HepG2 (cell line): ENCODE results near the gene CFL1. TPM values are rescaled to one million over a fixed set of nuclear protein-coding genes. Genes with fewer than 3 reads are reported as not detected.

Source experiments
- ATAC-seq: fragments of 200-7000 bp; cut with Tn5 transposase; 3 replicates; pipeline ENCODE4 v1.9.1; 2020; ENCODE audit warnings: mild to moderate bottlenecking, moderate library complexity
- BruUV-seq: library from RNA; stranded (reverse); fragments of 400-500 nt; replicated peaks from 2 replicates; lab custom pipeline; 2021; lab: Mats Ljungman, UMichigan
- CTCF ChIA-PET: fragments of 300-600 bp; formaldehyde crosslinking; extraction: SDS; loops from one replicate; lab custom pipeline; 2021; ENCODE audit warnings: low total read pairs, inconsistent platforms, low intra/inter-chr PET ratio; lab: Yijun Ruan, JAX
- POLR2A ChIA-PET: fragments of 350-600 bp; sonication (Branson Sonifier 250); formaldehyde crosslinking; loops from one replicate; lab custom pipeline; 2020; ENCODE audit warnings: antibody characterized with exemption, inconsistent platforms; lab: Yijun Ruan, JAX
- DNase-seq: peaks from one replicate; pipeline ENCODE4 v3.0.0-alpha.2; 2015; ENCODE audit warnings: low spot score
- FAIRE-seq: peaks from 3 replicates; lab custom pipeline; 2011; peaks lifted over from hg19 to GRCh38; lab: Jason Lieb, UNC
- H2AFZ ChIP-seq: one replicate; pipeline ENCODE4 v1.6.1; 2011; ENCODE audit warnings: low read length, inconsistent platforms
- H3K27ac ChIP-seq: fragments of 300-600 bp; 3 replicates; pipeline ENCODE4 v1.8.0; 2011; ENCODE audit warnings: mixed run types, mild to moderate bottlenecking, mixed read lengths, low read length, inconsistent platforms; ENCODE audit not compliant: insufficient read depth; ENCODE audit errors: extremely low read length
- H3K27me3 ChIP-seq, 2 experiments: fragments of 200-600 bp in 1 of 2; 2 replicates in 1 of 2; 3 replicates in 1 of 2; pipeline versions ENCODE4 v1.6.0 to v1.8.0; 2011; ENCODE audit warnings: low read length in 2 of 2, mild to moderate bottlenecking in 2 of 2, moderate library complexity in 2 of 2, inconsistent platforms in 1 of 2; ENCODE audit not compliant: insufficient read depth in 2 of 2, control insufficient read depth in 1 of 2
- H3K36me3 ChIP-seq, 2 experiments: fragments of 200-600 bp in 1 of 2; replicated peaks in 1 of 2; 2 replicates in 1 of 2; 3 replicates in 1 of 2; pipeline versions ENCODE4 v1.5.1 to v1.8.0; 2011; ENCODE audit warnings: low read length in 2 of 2, inconsistent platforms in 1 of 2; ENCODE audit not compliant: insufficient read depth in 2 of 2, control insufficient read depth in 1 of 2
- H3K4me1 ChIP-seq: 2 replicates; pipeline ENCODE4 v1.5.1; 2012; ENCODE audit warnings: low read length, inconsistent platforms; ENCODE audit not compliant: insufficient read depth
- H3K4me2 ChIP-seq: 2 replicates; pipeline ENCODE4 v1.6.0; 2011; ENCODE audit warnings: low read depth, low read length, inconsistent platforms
- H3K4me3 ChIP-seq, 3 experiments: fragments of 200-600 bp in 1 of 3; sonication (generic), shearing (Covaris generic) in 1 of 3; replicated peaks in 1 of 3; 2 replicates each; pipeline ENCODE4 v1.5.1; 2011 to 2016; ENCODE audit warnings: low read length in 3 of 3, inconsistent platforms in 2 of 3, low read depth in 2 of 3, mild to moderate bottlenecking in 2 of 3, control low read depth in 1 of 3, mixed read lengths in 1 of 3; ENCODE audit not compliant: insufficient read depth in 1 of 3
- H3K79me2 ChIP-seq: one replicate; pipeline ENCODE4 v1.6.1; 2011; ENCODE audit warnings: low read length, inconsistent platforms; ENCODE audit not compliant: insufficient read depth
- H3K9ac ChIP-seq: 2 replicates; pipeline ENCODE4 v1.6.0; 2011; ENCODE audit warnings: mild to moderate bottlenecking, low read depth, low read length, inconsistent platforms; ENCODE audit not compliant: insufficient read depth
- H3K9me3 ChIP-seq: 2 replicates; pipeline ENCODE4 v1.5.1; 2012; ENCODE audit warnings: mild to moderate bottlenecking, low read length
- H4K20me1 ChIP-seq: 2 replicates; pipeline ENCODE4 v1.6.0; 2011; ENCODE audit warnings: inconsistent platforms, mild to moderate bottlenecking, low read length, moderate library complexity; ENCODE audit not compliant: insufficient read depth
- ARNTL ChIP-seq: sonication (generic); formaldehyde crosslinking; IDR thresholded peaks from 2 replicates; pipeline ENCODE4 v1.4.0; 2020; ENCODE audit warnings: mild to moderate bottlenecking, missing genetic modification reagents
- BRF2 ChIP-seq: sonication (generic); formaldehyde crosslinking; IDR thresholded peaks from 2 replicates; pipeline ENCODE4 v1.8.1; 2022; ENCODE audit warnings: mild to moderate bottlenecking, missing genetic modification reagents
- SKI ChIP-seq: fragments of 450-650 bp; IDR thresholded peaks from one replicate; pipeline ENCODE4 v1.6.1; 2018; ENCODE audit warnings: mild to moderate bottlenecking; ENCODE audit not compliant: partially characterized antibody
- SNAPC4 ChIP-seq: sonication (generic); formaldehyde crosslinking; IDR thresholded peaks from 2 replicates; pipeline ENCODE4 v1.4.0; 2020; ENCODE audit warnings: mild to moderate bottlenecking, missing genetic modification reagents
- WIZ ChIP-seq: sonication (generic); formaldehyde crosslinking; IDR thresholded peaks from 2 replicates; pipeline ENCODE4 v1.5.1; 2020; ENCODE audit warnings: mild to moderate bottlenecking, missing genetic modification reagents
- ZBTB4 ChIP-seq: sonication (generic); formaldehyde crosslinking; IDR thresholded peaks from 2 replicates; pipeline ENCODE4 v1.4.0; 2020; ENCODE audit warnings: missing genetic modification reagents, mild to moderate bottlenecking, borderline replicate concordance
- ZGPAT ChIP-seq: IDR thresholded peaks from 2 replicates; pipeline ENCODE4 v1.6.1; 2016; ENCODE audit warnings: mild to moderate bottlenecking
- ZNF20 ChIP-seq: sonication (generic); formaldehyde crosslinking; IDR thresholded peaks from 2 replicates; pipeline ENCODE4 v1.4.0; 2020; ENCODE audit warnings: mild to moderate bottlenecking, moderate library complexity, missing genetic modification reagents
- ZNF224 ChIP-seq: sonication (generic); formaldehyde crosslinking; IDR thresholded peaks from 2 replicates; pipeline ENCODE4 v1.5.0; 2020; ENCODE audit warnings: mild to moderate bottlenecking, missing genetic modification reagents
- ZNF251 ChIP-seq: sonication (generic); formaldehyde crosslinking; IDR thresholded peaks from 2 replicates; pipeline ENCODE4 v1.9.0; 2021; ENCODE audit warnings: mild to moderate bottlenecking, missing genetic modification reagents
- ZNF878 ChIP-seq: sonication (generic); formaldehyde crosslinking; IDR thresholded peaks from 2 replicates; pipeline ENCODE4 v1.8.1; 2023; ENCODE audit warnings: mild to moderate bottlenecking, missing genetic modification reagents, moderate library complexity
- WGBS: methylation state at CpG from one replicate; pipeline ENCODE4 v1.1.6; 2017; ENCODE audit warnings: low lambda C conversion rate; 5-methylcytosine and 5-hydroxymethylcytosine counted together
- in situ Hi-C: cut with HindIII; loops from 2 replicates; pipeline ENCODE4 v1.10.0; 2017; ENCODE audit warnings: low pct_unique_long_range_greater_than_20kb; ENCODE audit not compliant: extremely low pct_ligation_motif_present
- intact Hi-C: fragments of 100-400 bp; cut with micrococcal nuclease; formaldehyde crosslinking; loops from one replicate; pipeline ENCODE4 v1.10.0; 2022; ENCODE audit not compliant: unreplicated experiment
- polyA plus RNA-seq, 8 experiments: library from polyadenylated mRNA; depleted of rRNA in 3 of 8; stranded (reverse) in 7 of 8; unstranded in 1 of 8; fragments of >200 nt; fragmentation: Illumina TruSeq in 4 of 8; extraction: Trizol in 4 of 8; gene quantifications; 2 replicates each; pipeline versions ENCODE4 v1.2.1 to v1.2.3, GENCODE V29; 2011 to 2016; ENCODE audit warnings: low read depth in 4 of 8, missing spikeins in 1 of 8, mixed read lengths in 1 of 8; ENCODE audit not compliant: insufficient read depth in 1 of 8
- total RNA-seq, 5 experiments: library from RNA; depleted of rRNA; stranded (reverse); fragments of >200 nt; fragmentation: Illumina TruSeq; extraction: Trizol; gene quantifications; 2 replicates each; pipeline ENCODE4 v1.2.3, GENCODE V29; 2016; ENCODE audit warnings: low read depth in 1 of 5

The CFL1 gene
- total and polyA plus RNA-seq, 2 of the 13 experiments (the other 11 are each of a cell fraction or from before 2014, with no cell fraction given), result 379 to 383 TPM

GRCh38 chr11:65873318-65874156, 15.6 kb upstream of the CFL1 start:
- POLR2A ChIA-PET, result interaction anchor here (0.9 to 8.9 kb wide), 5 partner anchors 11 to 25 kb away, joined by 4 to 81 read pairs (median 4); partner anchors contain the start of genes CCDC85B, CFL1 and MUS81
- CTCF ChIA-PET, result interaction anchor here (1.2 to 1.4 kb wide), 2 partner anchors 11 to 116 kb away, joined by 3 to 9 read pairs; no protein-coding TSS in a partner anchor
- no peaks in the 10 kb centered on the region for H4K20me1 ChIP-seq
- BruUV-seq, result no TSS peak
- peak; percentile 80 for DNase-seq
- in situ Hi-C loops, result no loop called here
- H3K9ac ChIP-seq, result peak overlapping the region; percentile 48
- WGBS, result 36% methylated on average over 20 of the region's 54 CpGs
- peak overlapping the region; percentile 38 for H3K27ac ChIP-seq
- ATAC-seq, result peak; percentile 45
- no peak for FAIRE-seq
- H3K79me2 ChIP-seq, result no peaks in the 10 kb centered on the region
- H3K4me3 ChIP-seq, result peak overlapping the region; percentile 58 to 73 (median 63); a peak in 5 of 6 replicates
- H3K27me3 ChIP-seq, result no peaks in the 10 kb centered on the region; a peak in 1 of 5 replicates
- peaks cover 39% of the 10 kb centered on the region for H3K4me1 ChIP-seq
- H2AFZ ChIP-seq, result no peak overlapping the region
- intact Hi-C loops, result no loop called here
- H3K9me3 ChIP-seq, result no peaks in the 10 kb centered on the region
- 0 out of 5 replicates have a peak, but pooled peaks cover 0 to 4% of the 10 kb centered on the region in 2 experiments for H3K36me3 ChIP-seq
- peak overlapping the region; percentile 78 for H3K4me2 ChIP-seq
- TF ChIP-seq ZNF224 (CRISPR knock-in tag) (peak; percentile 63; the same call in 1 of the 2 replicates), ZNF878 (no peak), ZGPAT (CRISPR knock-in tag) (peak; percentile 83), ZNF251 (CRISPR knock-in tag) (no peak), BRF2 (CRISPR knock-in tag) (no peak), ZBTB4 (CRISPR knock-in tag) (peak; percentile 53; the same call in 1 of the 2 replicates), SNAPC4 (CRISPR knock-in tag) (no peak), SKI (peak; percentile 39), WIZ (CRISPR knock-in tag) (0 out of 2 replicates have a peak, but pooled peaks have one; percentile 49), ZNF20 (CRISPR knock-in tag) (no peak), ARNTL (CRISPR knock-in tag) (peak; percentile 94)
